ENCODE results near the gene WDR45. TPM values are rescaled to one million over a fixed set of nuclear protein-coding genes. Genes with fewer than 3 reads are reported as not detected.

WDR45 gene
- total and polyA plus RNA-seq, 10 of the 15 experiments (the other 5 are each of a cell fraction or from before 2014, with no cell fraction given) = 5.9 to 30.9 (median 20.6) TPM

DNA sequence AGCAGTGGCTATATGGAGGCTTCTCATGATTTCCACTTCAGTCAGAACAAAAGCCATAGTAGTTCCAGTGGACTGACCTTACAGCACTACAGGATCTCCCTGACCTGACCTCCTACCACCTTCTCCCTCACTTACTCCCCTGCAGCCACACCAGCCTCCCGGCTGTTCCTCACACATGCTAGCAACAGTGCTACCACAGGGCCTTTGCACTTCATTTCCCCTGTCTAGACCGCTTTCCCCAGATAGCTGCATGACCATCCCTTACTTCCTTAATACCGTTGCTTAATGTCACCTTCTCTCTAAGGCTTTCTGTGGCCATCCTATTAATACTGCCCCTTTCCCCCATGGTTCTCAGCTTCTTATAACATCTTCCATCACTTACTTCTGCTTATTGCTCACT lies 30.7 kb upstream of the WDR45 start:
- no peaks in the 10 kb centered on the region for H3K79me2 ChIP-seq (ENCODE audit: control insufficient read depth, insufficient read depth, low read length)
- no peak overlapping the region for H3K4me3 ChIP-seq
- no peak overlapping the region for H3K27ac ChIP-seq (ENCODE audit: control insufficient read depth, insufficient read depth)
- TF ChIP-seq EED (IDR thresholded peaks at IDR 0.05; ENCODE audit: low read depth) (no peak), SMAD5 (IDR thresholded peaks at IDR 0.05; ENCODE audit: low read depth) (no peak), IRF4 (IDR thresholded peaks at IDR 0.05; ENCODE audit: low read depth, low read length) (no peak), PAX8 (IDR thresholded peaks at IDR 0.05) (no peak), NR2C1 (IDR thresholded peaks at IDR 0.05) (no peak), LARP7 (IDR thresholded peaks at IDR 0.05) (no peak), CBFB (IDR thresholded peaks at IDR 0.05; ENCODE audit: low read depth) (no peak), RFX5 (IDR thresholded peaks at IDR 0.05; ENCODE audit: low read depth, low read length) (no peak), SUPT20H (IDR thresholded peaks at IDR 0.05; ENCODE audit: borderline replicate concordance, control insufficient read depth, low read depth, low read length) (no peak), MYC (IDR thresholded peaks at IDR 0.05; ENCODE audit: insufficient read depth, insufficient read length, insufficient replicate concordance, low read length, severe bottlenecking) (no peak), PML (IDR thresholded peaks at IDR 0.05; ENCODE audit: low read length) (no peak), JUND (IDR thresholded peaks at IDR 0.05; ENCODE audit: low read depth, low read length) (no peak)
- TF ChIP-seq, protein P1, sequence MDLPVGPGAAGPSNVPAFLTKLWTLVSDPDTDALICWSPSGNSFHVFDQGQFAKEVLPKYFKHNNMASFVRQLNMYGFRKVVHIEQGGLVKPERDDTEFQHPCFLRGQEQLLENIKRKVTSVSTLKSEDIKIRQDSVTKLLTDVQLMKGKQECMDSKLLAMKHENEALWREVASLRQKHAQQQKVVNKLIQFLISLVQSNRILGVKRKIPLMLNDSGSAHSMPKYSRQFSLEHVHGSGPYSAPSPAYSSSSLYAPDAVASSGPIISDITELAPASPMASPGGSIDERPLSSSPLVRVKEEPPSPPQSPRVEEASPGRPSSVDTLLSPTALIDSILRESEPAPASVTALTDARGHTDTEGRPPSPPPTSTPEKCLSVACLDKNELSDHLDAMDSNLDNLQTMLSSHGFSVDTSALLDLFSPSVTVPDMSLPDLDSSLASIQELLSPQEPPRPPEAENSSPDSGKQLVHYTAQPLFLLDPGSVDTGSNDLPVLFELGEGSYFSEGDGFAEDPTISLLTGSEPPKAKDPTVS (IDR thresholded peaks at IDR 0.05; ENCODE audit: low read depth, low read length) = no peak
- TF ChIP-seq, protein P2, sequence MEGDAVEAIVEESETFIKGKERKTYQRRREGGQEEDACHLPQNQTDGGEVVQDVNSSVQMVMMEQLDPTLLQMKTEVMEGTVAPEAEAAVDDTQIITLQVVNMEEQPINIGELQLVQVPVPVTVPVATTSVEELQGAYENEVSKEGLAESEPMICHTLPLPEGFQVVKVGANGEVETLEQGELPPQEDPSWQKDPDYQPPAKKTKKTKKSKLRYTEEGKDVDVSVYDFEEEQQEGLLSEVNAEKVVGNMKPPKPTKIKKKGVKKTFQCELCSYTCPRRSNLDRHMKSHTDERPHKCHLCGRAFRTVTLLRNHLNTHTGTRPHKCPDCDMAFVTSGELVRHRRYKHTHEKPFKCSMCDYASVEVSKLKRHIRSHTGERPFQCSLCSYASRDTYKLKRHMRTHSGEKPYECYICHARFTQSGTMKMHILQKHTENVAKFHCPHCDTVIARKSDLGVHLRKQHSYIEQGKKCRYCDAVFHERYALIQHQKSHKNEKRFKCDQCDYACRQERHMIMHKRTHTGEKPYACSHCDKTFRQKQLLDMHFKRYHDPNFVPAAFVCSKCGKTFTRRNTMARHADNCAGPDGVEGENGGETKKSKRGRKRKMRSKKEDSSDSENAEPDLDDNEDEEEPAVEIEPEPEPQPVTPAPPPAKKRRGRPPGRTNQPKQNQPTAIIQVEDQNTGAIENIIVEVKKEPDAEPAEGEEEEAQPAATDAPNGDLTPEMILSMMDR (IDR thresholded peaks at IDR 0.05 in 2 of 3, conservative IDR thresholded peaks at IDR 0.05 in 1 of 3; ENCODE audit: control insufficient read depth in 2 of 3, extremely low read depth in 1 of 3, insufficient read depth in 1 of 3, low read depth in 3 of 3, low read length in 3 of 3) = no peak
- TF ChIP-seq, protein P3, sequence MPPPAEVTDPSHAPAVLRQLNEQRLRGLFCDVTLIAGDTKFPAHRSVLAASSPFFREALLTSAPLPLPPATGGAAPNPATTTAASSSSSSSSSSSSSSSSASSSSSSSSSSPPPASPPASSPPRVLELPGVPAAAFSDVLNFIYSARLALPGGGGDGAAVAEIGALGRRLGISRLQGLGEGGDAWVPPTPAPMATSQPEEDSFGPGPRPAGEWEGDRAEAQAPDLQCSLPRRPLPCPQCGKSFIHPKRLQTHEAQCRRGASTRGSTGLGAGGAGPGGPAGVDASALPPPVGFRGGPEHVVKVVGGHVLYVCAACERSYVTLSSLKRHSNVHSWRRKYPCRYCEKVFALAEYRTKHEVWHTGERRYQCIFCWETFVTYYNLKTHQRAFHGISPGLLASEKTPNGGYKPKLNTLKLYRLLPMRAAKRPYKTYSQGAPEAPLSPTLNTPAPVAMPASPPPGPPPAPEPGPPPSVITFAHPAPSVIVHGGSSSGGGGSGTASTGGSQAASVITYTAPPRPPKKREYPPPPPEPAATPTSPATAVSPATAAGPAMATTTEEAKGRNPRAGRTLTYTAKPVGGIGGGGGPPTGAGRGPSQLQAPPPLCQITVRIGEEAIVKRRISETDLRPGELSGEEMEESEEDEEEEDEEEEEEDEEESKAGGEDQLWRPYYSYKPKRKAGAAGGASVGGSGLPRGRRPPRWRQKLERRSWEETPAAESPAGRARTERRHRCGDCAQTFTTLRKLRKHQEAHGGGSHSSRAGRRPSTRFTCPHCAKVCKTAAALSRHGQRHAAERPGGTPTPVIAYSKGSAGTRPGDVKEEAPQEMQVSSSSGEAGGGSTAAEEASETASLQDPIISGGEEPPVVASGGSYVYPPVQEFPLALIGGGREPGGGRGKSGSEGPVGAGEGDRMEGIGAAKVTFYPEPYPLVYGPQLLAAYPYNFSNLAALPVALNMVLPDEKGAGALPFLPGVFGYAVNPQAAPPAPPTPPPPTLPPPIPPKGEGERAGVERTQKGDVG (CRISPR knock-in tag; IDR thresholded peaks at IDR 0.05) = no peak
- ChIA-PET SMC1A (ENCODE audit: uncharacterized antibody, unreplicated experiment) (no interaction called here), POLR2A (interaction anchor here (0.6 kb wide), 1 partner anchor 1474 kb away, joined by 3 read pairs; no protein-coding TSS in a partner anchor), CTCF (interaction anchor here (1.2 kb wide), 1 partner anchor 9 kb away, joined by 3 read pairs; no protein-coding TSS in a partner anchor), RAD21 (ENCODE audit: unreplicated experiment) (no interaction called here)
- 52% methylated on average over 3 of the region's 3 CpGs for WGBS (ENCODE audit: insufficient coverage, insufficient replicate concordance, low lambda C conversion rate, missing lambda C conversion rate)
- TSS peak; percentile 54 for BruUV-seq (replicated peaks)
- ATAC-seq (no peak), DNase-seq (ENCODE audit: low read depth, low spot score) (no peak), FAIRE-seq (no peak)
- H2AFZ ChIP-seq (ENCODE audit: control insufficient read depth, low read depth, low read length) = no peak overlapping the region
- no peaks in the 10 kb centered on the region for H3K4me1 ChIP-seq (ENCODE audit: control insufficient read depth, insufficient read depth, low read length)
- in situ Hi-C loops (cut with MboI) (no loop called here), intact Hi-C loops (cut with micrococcal nuclease; ENCODE audit: unreplicated experiment) (no loop called here)
- H3K27me3 ChIP-seq (replicated peaks in 1 of 2; ENCODE audit: control insufficient read depth in 2 of 2, insufficient read depth in 2 of 2, low read length in 1 of 2) = no peaks in the 10 kb centered on the region
- H3K9me3 ChIP-seq (replicated peaks; ENCODE audit: control insufficient read depth, insufficient read depth, low read length) = no peaks in the 10 kb centered on the region
- peaks cover 0 to 1% of the 10 kb centered on the region in 2 experiments; a peak in 3 of 4 replicates for H3K36me3 ChIP-seq (ENCODE audit: control insufficient read depth in 2 of 2, insufficient read depth in 2 of 2, low read length in 1 of 2)
- no peak overlapping the region for H3K4me2 ChIP-seq (ENCODE audit: control insufficient read depth, insufficient read depth)
- H4K20me1 ChIP-seq (ENCODE audit: control insufficient read depth, insufficient read depth) = no peaks in the 10 kb centered on the region
- H3K9ac ChIP-seq (ENCODE audit: control insufficient read depth, insufficient read depth, low read length) = no peak overlapping the region

Data from GM12878 (cell line).